Upper lobe of left lung (tissue), 6 donors: Measurements from ENCODE around the gene DYSF. TPM values are rescaled to one million over a fixed set of nuclear protein-coding genes. Genes with fewer than 3 reads are reported as not detected.

Experiments
- ATAC-seq, 2 donors: fragments of 200-7000 bp; cut with Tn5 transposase; one replicate each; pipeline ENCODE4 v1.9.1; 2022; ENCODE audit warnings: mild to moderate bottlenecking in 2 of 2, moderate library complexity in 2 of 2; ENCODE audit not compliant: low FRiP score in 2 of 2
- DNase-seq, 2 donors: peaks; one replicate each; pipeline ENCODE4 v3.0.0-alpha.2; 2019 to 2020
- H3K27ac ChIP-seq, 4 donors: fragments of 200-600 bp; sonication (generic); one replicate each; pipeline ENCODE4 v1.5.1; 2016 to 2019
- H3K27me3 ChIP-seq, 4 donors: fragments of 200-600 bp; sonication (generic); one replicate each; pipeline ENCODE4 v1.5.1; 2017 to 2019
- H3K36me3 ChIP-seq, 4 donors: fragments of 200-600 bp; sonication (generic); one replicate each; pipeline ENCODE4 v1.5.1; 2016 to 2019
- H3K4me1 ChIP-seq, 4 donors: fragments of 200-600 bp; sonication (generic); one replicate each; pipeline ENCODE4 v1.5.1; 2018 to 2019
- H3K4me3 ChIP-seq, 4 donors: fragments of 200-600 bp; sonication (generic); one replicate each; pipeline ENCODE4 v1.5.1; 2017 to 2019; ENCODE audit warnings: mild to moderate bottlenecking in 2 of 4, moderate library complexity in 1 of 4
- H3K9me3 ChIP-seq, 4 donors: fragments of 200-600 bp; sonication (generic); one replicate each; pipeline ENCODE4 v1.5.1; 2018 to 2019
- CTCF ChIP-seq, 6 experiments: fragments of 450-650 bp in 4 of 6; fragments of 200-600 bp in 2 of 6; sonication (generic) in 2 of 6; IDR thresholded peaks; one replicate each; pipeline ENCODE4 v1.5.1; 2016 to 2019; ENCODE audit warnings: antibody characterized with exemption in 6 of 6
- EP300 ChIP-seq, 4 donors: sonication (generic); formaldehyde crosslinking; IDR thresholded peaks; one replicate each; pipeline ENCODE4 v1.5.1; 2017; ENCODE audit warnings: antibody characterized with exemption in 4 of 4, control low read depth in 2 of 4
- POLR2A ChIP-seq, 4 donors: fragments of 450-650 bp; IDR thresholded peaks; one replicate each; pipeline ENCODE4 v1.5.1; 2016 to 2017; ENCODE audit warnings: antibody characterized with exemption in 4 of 4, mild to moderate bottlenecking in 2 of 4
- POLR2AphosphoS5 ChIP-seq, 2 donors: sonication (generic); formaldehyde crosslinking; IDR thresholded peaks; one replicate each; pipeline ENCODE4 v1.5.1; 2017; ENCODE audit warnings: antibody characterized with exemption in 2 of 2
- WGBS, 2 donors: methylation state at CpG; one replicate each; pipeline ENCODE4 v1.1.5; 2017 to 2018; 5-methylcytosine and 5-hydroxymethylcytosine counted together
- total RNA-seq, 6 donors: library from RNA; depleted of rRNA in 4 of 6; stranded (reverse); fragments of >200 nt in 4 of 6; gene quantifications; one replicate each; pipeline versions ENCODE4 v1.1.0 to v1.2.1, GENCODE V29; 2016 to 2021
- donor health status: DM: no; HTN: no; CAD: no; lungs with moderate emphysema.
- donor health status: DM: no; HTN: yes; CAD: no; lungs with severe emphysema.

Gene DYSF
- total RNA-seq, 6 donors from 2014 or later = 17.5 to 72.7 (median 42.7) TPM

- no peaks in the 10 kb centered on the region for H3K27me3 ChIP-seq
- DNase-seq = no peak
- TF ChIP-seq POLR2AphosphoS5 (IDR thresholded peaks at IDR 0.05) = no peak
- no peak for TF ChIP-seq CTCF (IDR thresholded peaks at IDR 0.05)
- TF ChIP-seq POLR2A (IDR thresholded peaks at IDR 0.05) = no peak
- no peak for TF ChIP-seq EP300 (IDR thresholded peaks at IDR 0.05)
- ATAC-seq = no peak
- no peaks in the 10 kb centered on the region for H3K36me3 ChIP-seq
- peaks cover 10 to 18% (median 13%) of the 10 kb centered on the region in 4 donors for H3K4me1 ChIP-seq
- no peak overlapping the region for H3K4me3 ChIP-seq
- H3K9me3 ChIP-seq = no peaks in the 10 kb centered on the region
- peak overlapping the region in 1 of 4 donors; percentile 72 for H3K27ac ChIP-seq
Observed at GRCh38 chr2:71629273-71629672, 175.9 kb downstream of the DYSF start.

GRCh38 chr2:71629771-71630453 is 176.6 kb downstream of the DYSF start:
- Histone ChIP-seq H3K27ac (peak overlapping the region; percentile 16 to 72 (median 54)), H3K36me3 (no peaks in the 10 kb centered on the region), H3K4me1 (peaks cover 10 to 18% (median 13%) of the 10 kb centered on the region in 4 donors), H3K27me3 (no peaks in the 10 kb centered on the region), H3K9me3 (no peaks in the 10 kb centered on the region), H3K4me3 (no peak overlapping the region)
- WGBS, 2 donors = 59 to 66% methylated on average over 2 of the region's 2 CpGs
- DNase-seq (no peak), ATAC-seq (no peak)
- no peak for TF ChIP-seq CTCF (IDR thresholded peaks at IDR 0.05)
- TF ChIP-seq EP300 (IDR thresholded peaks at IDR 0.05) = no peak
- no peak for TF ChIP-seq POLR2A (IDR thresholded peaks at IDR 0.05)
- no peak for TF ChIP-seq POLR2AphosphoS5 (IDR thresholded peaks at IDR 0.05)

GRCh38 chr2:71630454-71631328 is 177.3 kb downstream of the DYSF start:
- ATAC-seq (no peak), DNase-seq (no peak)
- Histone ChIP-seq H3K4me1 (peaks cover 10 to 15% (median 13%) of the 10 kb centered on the region in 4 donors), H3K36me3 (no peaks in the 10 kb centered on the region), H3K9me3 (no peaks in the 10 kb centered on the region), H3K4me3 (no peak overlapping the region), H3K27ac (peak overlapping the region; percentile 16 to 72 (median 54)), H3K27me3 (no peaks in the 10 kb centered on the region)
- TF ChIP-seq CTCF (IDR thresholded peaks at IDR 0.05) (no peak), POLR2AphosphoS5 (IDR thresholded peaks at IDR 0.05) (no peak), POLR2A (IDR thresholded peaks at IDR 0.05) (no peak), EP300 (IDR thresholded peaks at IDR 0.05) (no peak)
- 69 to 88% methylated on average over 1 to 2 of the region's 2 CpGs for WGBS, 2 donors

GRCh38 chr2:71631411-71631931 is 178.1 kb downstream of the DYSF start:
- Histone ChIP-seq H3K36me3 (no peaks in the 10 kb centered on the region), H3K9me3 (no peaks in the 10 kb centered on the region), H3K27ac (no peak overlapping the region), H3K27me3 (no peaks in the 10 kb centered on the region), H3K4me3 (no peak overlapping the region), H3K4me1 (peaks cover 10 to 15% (median 13%) of the 10 kb centered on the region in 4 donors)
- 72 to 74% methylated on average over 14 of the region's 14 CpGs for WGBS, 2 donors
- DNase-seq (peak in 1 of 2 donors; percentile 16), ATAC-seq (peak in 1 of 2 donors; percentile 39)
- TF ChIP-seq CTCF (IDR thresholded peaks at IDR 0.05) (no peak), POLR2AphosphoS5 (IDR thresholded peaks at IDR 0.05) (no peak), POLR2A (IDR thresholded peaks at IDR 0.05) (no peak), EP300 (IDR thresholded peaks at IDR 0.05) (no peak)
